ENCODE data around the gene TSEN15. TPM values are rescaled to one million over a fixed set of nuclear protein-coding genes. Genes with fewer than 3 reads are reported as not detected.
"Not testable (repeated sequence)": the region's sequence is repeated elsewhere in the genome, so short reads cannot be mapped to it uniquely, and the experiment has no call there.

The TSEN15 gene
- total RNA-seq, 2 experiments from 2014 or later = 45.0 to 48.3 TPM

GRCh38 chr1:184088037-184088436 lies 36.5 kb downstream of the TSEN15 start:
- no peaks in the 10 kb centered on the region for H3K4me1 Mint-ChIP-seq
- H3K9me3 Mint-ChIP-seq = no peaks in the 10 kb centered on the region
- DNase-seq = no peak
- peaks cover 18% of the 10 kb centered on the region for H3K36me3 Mint-ChIP-seq
- H3K4me3 Mint-ChIP-seq = no peak overlapping the region
- H3K27me3 Mint-ChIP-seq = no peaks in the 10 kb centered on the region
- H3K27ac Mint-ChIP-seq = no peak overlapping the region

GRCh38 chr1:184093071-184093470 lies 41.5 kb downstream of the TSEN15 start:
- peaks cover 2% of the 10 kb centered on the region for H3K9me3 Mint-ChIP-seq
- peaks cover 13% of the 10 kb centered on the region for H3K36me3 Mint-ChIP-seq
- H3K27ac Mint-ChIP-seq = no peak overlapping the region
- H3K4me3 Mint-ChIP-seq = no peak overlapping the region
- H3K4me1 Mint-ChIP-seq = no peaks in the 10 kb centered on the region
- DNase-seq = no peak
- no peaks in the 10 kb centered on the region for H3K27me3 Mint-ChIP-seq

GRCh38 chr1:184096005-184096404 lies 44.5 kb downstream of the TSEN15 start:
- no peak overlapping the region for H3K4me3 Mint-ChIP-seq
- no peaks in the 10 kb centered on the region for H3K27me3 Mint-ChIP-seq
- no peak overlapping the region for H3K27ac Mint-ChIP-seq
- no peak for DNase-seq
- H3K9me3 Mint-ChIP-seq = peaks cover 2% of the 10 kb centered on the region
- peaks cover 11% of the 10 kb centered on the region for H3K36me3 Mint-ChIP-seq
- H3K4me1 Mint-ChIP-seq = no peaks in the 10 kb centered on the region

- H3K36me3 Mint-ChIP-seq = peaks cover 11% of the 10 kb centered on the region
Measured at GRCh38 chr1:184096580-184096979, 45.0 kb downstream of the TSEN15 start.

GRCh38 chr1:184101141-184101540 lies 49.6 kb downstream of the TSEN15 start:
- H3K27ac Mint-ChIP-seq = no peak overlapping the region
- no peak overlapping the region for H3K4me3 Mint-ChIP-seq
- peaks cover 32% of the 10 kb centered on the region for H3K36me3 Mint-ChIP-seq
- no peaks in the 10 kb centered on the region for H3K4me1 Mint-ChIP-seq
- H3K9me3 Mint-ChIP-seq = peaks cover 24% of the 10 kb centered on the region
- DNase-seq = no peak
- H3K27me3 Mint-ChIP-seq = no peaks in the 10 kb centered on the region

More at GRCh38 chr1:184096580-184096979, 45.0 kb downstream of the TSEN15 start:
- not testable (repeated sequence) for DNase-seq, H3K27ac Mint-ChIP-seq, H3K4me1 Mint-ChIP-seq, H3K4me3 Mint-ChIP-seq, H3K27me3 Mint-ChIP-seq, H3K9me3 Mint-ChIP-seq

- H3K9me3 Mint-ChIP-seq = peaks cover 24% of the 10 kb centered on the region
- H3K27ac Mint-ChIP-seq = no peak overlapping the region
- DNase-seq = no peak
- H3K4me1 Mint-ChIP-seq = no peaks in the 10 kb centered on the region
- H3K4me3 Mint-ChIP-seq = no peak overlapping the region
- H3K36me3 Mint-ChIP-seq = peaks cover 32% of the 10 kb centered on the region
- H3K27me3 Mint-ChIP-seq = no peaks in the 10 kb centered on the region
Measured at GRCh38 chr1:184101571-184101970, 50.0 kb downstream of the TSEN15 start.

GRCh38 chr1:184110272-184111204 lies 59.0 kb downstream of the TSEN15 start:
- peaks cover 18% of the 10 kb centered on the region for H3K9me3 Mint-ChIP-seq
- H3K36me3 Mint-ChIP-seq = peaks cover 16% of the 10 kb centered on the region
- peak overlapping the region; percentile 3 for H3K27ac Mint-ChIP-seq
- H3K4me1 Mint-ChIP-seq = peaks cover 2% of the 10 kb centered on the region
- peak; percentile 4 for DNase-seq
- H3K4me3 Mint-ChIP-seq = no peak overlapping the region
- H3K27me3 Mint-ChIP-seq = no peaks in the 10 kb centered on the region

GRCh38 chr1:184112176-184112948 lies 60.8 kb downstream of the TSEN15 start:
- no peaks in the 10 kb centered on the region for H3K27me3 Mint-ChIP-seq
- H3K27ac Mint-ChIP-seq = no peak overlapping the region
- no peaks in the 10 kb centered on the region for H3K36me3 Mint-ChIP-seq
- peaks cover 3% of the 10 kb centered on the region for H3K9me3 Mint-ChIP-seq
- H3K4me3 Mint-ChIP-seq = no peak overlapping the region
- H3K4me1 Mint-ChIP-seq = peaks cover 2% of the 10 kb centered on the region
- DNase-seq = no peak

- Mint-ChIP-seq H3K4me1 (peaks cover 2% of the 10 kb centered on the region), H3K27me3 (no peaks in the 10 kb centered on the region), H3K27ac (no peak overlapping the region), H3K4me3 (no peak overlapping the region), H3K9me3 (peaks cover 3% of the 10 kb centered on the region), H3K36me3 (no peaks in the 10 kb centered on the region)
- DNase-seq = no peak
Measured at GRCh38 chr1:184113251-184113650, 61.7 kb downstream of the TSEN15 start.

- H3K27ac Mint-ChIP-seq = no peak overlapping the region
- DNase-seq = no peak
- H3K36me3 Mint-ChIP-seq = no peaks in the 10 kb centered on the region
- peaks cover 2% of the 10 kb centered on the region for H3K9me3 Mint-ChIP-seq
- no peaks in the 10 kb centered on the region for H3K27me3 Mint-ChIP-seq
- H3K4me3 Mint-ChIP-seq = no peak overlapping the region
- H3K4me1 Mint-ChIP-seq = peaks cover 2% of the 10 kb centered on the region
Measured at GRCh38 chr1:184114818-184115398, 63.4 kb downstream of the TSEN15 start.

GRCh38 chr1:184116287-184116686 lies 64.8 kb downstream of the TSEN15 start:
- Mint-ChIP-seq H3K9me3 (peaks cover 2% of the 10 kb centered on the region), H3K4me3 (no peak overlapping the region), H3K36me3 (no peaks in the 10 kb centered on the region), H3K27me3 (no peaks in the 10 kb centered on the region), H3K27ac (no peak overlapping the region), H3K4me1 (peaks cover 2% of the 10 kb centered on the region)
- no peak for DNase-seq

- no peaks in the 10 kb centered on the region for H3K27me3 Mint-ChIP-seq
Measured at GRCh38 chr1:184118046-184118445, 66.5 kb downstream of the TSEN15 start.

More at GRCh38 chr1:184118046-184118445, 66.5 kb downstream of the TSEN15 start:
- DNase-seq = no peak
- H3K4me1 Mint-ChIP-seq = peaks cover 2% of the 10 kb centered on the region
- peaks cover 2% of the 10 kb centered on the region for H3K9me3 Mint-ChIP-seq
- no peak overlapping the region for H3K27ac Mint-ChIP-seq
- H3K36me3 Mint-ChIP-seq = peaks cover 8% of the 10 kb centered on the region
- H3K4me3 Mint-ChIP-seq = no peak overlapping the region
